ENCODE measurements around the gene FTH1.

- no peak for TF ChIP-seq CTCF (IDR thresholded peaks at IDR 0.05)
- no peak for TF ChIP-seq POLR2A (IDR thresholded peaks at IDR 0.05)
- no peak for TF ChIP-seq POLR2AphosphoS5 (IDR thresholded peaks at IDR 0.05)
- no peak for TF ChIP-seq EP300 (IDR thresholded peaks at IDR 0.05; ENCODE audit: low read depth)
Observed at GRCh38 chr11:61925736-61926135, 41.7 kb downstream of the FTH1 start.

All from transverse colon (tissue), 4 donors.